Tibial artery (tissue), 4 donors: ENCODE results near the gene HPS1.
"Not testable (repeated sequence)": the region's sequence is repeated elsewhere in the genome, so short reads cannot be mapped to it uniquely, and the experiment has no call there.

Experiments used
- DNase-seq, 2 donors: peaks; one replicate each; pipeline ENCODE4 v3.0.0-alpha.2; 2019
- H3K27ac ChIP-seq, 2 donors: fragments of 200-600 bp; sonication (generic) in 1 of 2; 1 replicate in 1 of 2; 2 replicates in 1 of 2; pipeline ENCODE4 v1.5.1; 2018 to 2019; ENCODE audit warnings: mild to moderate bottlenecking in 1 of 2
- H3K27me3 ChIP-seq, 2 donors: fragments of 200-600 bp; sonication (generic) in 1 of 2; one replicate each; pipeline versions ENCODE4 v1.5.1 to v1.6.0; 2016 to 2019
- H3K36me3 ChIP-seq, 3 donors: fragments of 200-600 bp; sonication (generic) in 2 of 3; one replicate each; pipeline ENCODE4 v1.5.1; 2016 to 2019; ENCODE audit warnings: mild to moderate bottlenecking in 2 of 3
- H3K4me1 ChIP-seq, 4 donors: fragments of 200-600 bp; sonication (generic) in 2 of 4; 1 replicate in 3 of 4; 2 replicates in 1 of 4; pipeline ENCODE4 v1.5.1; 2016 to 2019
- H3K4me3 ChIP-seq, 2 donors: fragments of 200-600 bp; sonication (generic) in 1 of 2; 1 replicate in 1 of 2; 2 replicates in 1 of 2; pipeline ENCODE4 v1.5.1; 2018 to 2019; ENCODE audit warnings: mild to moderate bottlenecking in 2 of 2
- H3K9me3 ChIP-seq, 3 donors: fragments of 200-600 bp; sonication (generic) in 1 of 3; one replicate each; pipeline ENCODE4 v1.5.1; 2016 to 2019
- intact Hi-C: fragments of 100-400 bp; cut with DNase I; formaldehyde crosslinking; loops from one replicate; pipeline ENCODE4 v1.15.0; 2023; ENCODE audit warnings: low total_unique reads
- TF ChIP-seq, protein P1 (sequence below), 2 experiments: fragments of 200-600 bp in 1 of 2; fragments of 450-650 bp in 1 of 2; IDR thresholded peaks; one replicate each; pipeline ENCODE4 v1.5.1; 2017 to 2019; ENCODE audit warnings: antibody characterized with exemption in 2 of 2, mild to moderate bottlenecking in 1 of 2, moderate library complexity in 1 of 2

HPS1 gene

GRCh38 chr10:98383869-98384268 lies 62.9 kb downstream of the HPS1 start:
- TF ChIP-seq, protein P1, sequence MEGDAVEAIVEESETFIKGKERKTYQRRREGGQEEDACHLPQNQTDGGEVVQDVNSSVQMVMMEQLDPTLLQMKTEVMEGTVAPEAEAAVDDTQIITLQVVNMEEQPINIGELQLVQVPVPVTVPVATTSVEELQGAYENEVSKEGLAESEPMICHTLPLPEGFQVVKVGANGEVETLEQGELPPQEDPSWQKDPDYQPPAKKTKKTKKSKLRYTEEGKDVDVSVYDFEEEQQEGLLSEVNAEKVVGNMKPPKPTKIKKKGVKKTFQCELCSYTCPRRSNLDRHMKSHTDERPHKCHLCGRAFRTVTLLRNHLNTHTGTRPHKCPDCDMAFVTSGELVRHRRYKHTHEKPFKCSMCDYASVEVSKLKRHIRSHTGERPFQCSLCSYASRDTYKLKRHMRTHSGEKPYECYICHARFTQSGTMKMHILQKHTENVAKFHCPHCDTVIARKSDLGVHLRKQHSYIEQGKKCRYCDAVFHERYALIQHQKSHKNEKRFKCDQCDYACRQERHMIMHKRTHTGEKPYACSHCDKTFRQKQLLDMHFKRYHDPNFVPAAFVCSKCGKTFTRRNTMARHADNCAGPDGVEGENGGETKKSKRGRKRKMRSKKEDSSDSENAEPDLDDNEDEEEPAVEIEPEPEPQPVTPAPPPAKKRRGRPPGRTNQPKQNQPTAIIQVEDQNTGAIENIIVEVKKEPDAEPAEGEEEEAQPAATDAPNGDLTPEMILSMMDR (IDR thresholded peaks at IDR 0.05): no peak
- Histone ChIP-seq H3K9me3 (no peaks in the 10 kb centered on the region), H3K4me1 (no peaks in the 10 kb centered on the region), H3K36me3 (peaks cover 6 to 81% (median 19%) of the 10 kb centered on the region in 3 donors), H3K4me3 (no peak overlapping the region), H3K27ac (no peak overlapping the region), H3K27me3 (no peaks in the 10 kb centered on the region)
- no peak for DNase-seq
- intact Hi-C loops: no loop called here

- peaks cover 6 to 75% (median 19%) of the 10 kb centered on the region in 3 donors for H3K36me3 ChIP-seq
- H3K9me3 ChIP-seq, H3K27ac ChIP-seq, intact Hi-C loops, DNase-seq, H3K4me3 ChIP-seq, H3K27me3 ChIP-seq, H3K4me1 ChIP-seq: not testable (repeated sequence)
Measured at GRCh38 chr10:98383134-98383667, 63.5 kb downstream of the HPS1 start.

DNA sequence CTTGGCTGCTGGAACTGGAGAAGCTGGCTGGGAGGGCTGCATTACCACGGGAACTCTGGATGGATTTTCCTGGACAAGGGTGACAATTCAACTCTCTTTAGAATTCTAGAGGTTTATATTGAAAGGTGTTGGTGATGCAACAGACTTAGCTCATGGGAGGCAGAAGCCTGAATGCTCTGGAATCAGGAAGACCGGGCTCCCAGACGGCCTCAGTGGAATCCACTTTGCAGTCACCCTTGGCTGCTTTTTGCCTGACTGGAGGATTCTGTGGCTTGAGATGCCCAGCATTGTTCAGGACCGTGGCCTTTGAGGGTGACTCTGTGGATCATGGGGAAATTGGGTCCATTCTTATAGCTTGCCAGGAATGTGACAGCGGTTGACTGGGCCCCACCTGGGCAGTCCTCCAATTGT lies 64.0 kb downstream of the HPS1 start:
- Histone ChIP-seq H3K4me1 (no peaks in the 10 kb centered on the region), H3K4me3 (no peak overlapping the region), H3K9me3 (no peaks in the 10 kb centered on the region), H3K27me3 (no peaks in the 10 kb centered on the region), H3K27ac (no peak overlapping the region), H3K36me3 (peaks cover 6 to 74% (median 19%) of the 10 kb centered on the region in 3 donors)
- TF ChIP-seq, protein P1 (IDR thresholded peaks at IDR 0.05): no peak
- DNase-seq: no peak
- intact Hi-C loops: no loop called here

GRCh38 chr10:98380493-98381339 lies 66.0 kb downstream of the HPS1 start:
- intact Hi-C loops: no loop called here
- Histone ChIP-seq H3K4me3 (no peak overlapping the region), H3K36me3 (peaks cover 6 to 66% (median 19%) of the 10 kb centered on the region in 3 donors), H3K27me3 (no peaks in the 10 kb centered on the region), H3K27ac (no peak overlapping the region), H3K4me1 (peaks cover 0 to 3% (median 0%) of the 10 kb centered on the region in 4 donors), H3K9me3 (no peaks in the 10 kb centered on the region)
- TF ChIP-seq, protein P1 (IDR thresholded peaks at IDR 0.05): no peak
- no peak for DNase-seq

DNA sequence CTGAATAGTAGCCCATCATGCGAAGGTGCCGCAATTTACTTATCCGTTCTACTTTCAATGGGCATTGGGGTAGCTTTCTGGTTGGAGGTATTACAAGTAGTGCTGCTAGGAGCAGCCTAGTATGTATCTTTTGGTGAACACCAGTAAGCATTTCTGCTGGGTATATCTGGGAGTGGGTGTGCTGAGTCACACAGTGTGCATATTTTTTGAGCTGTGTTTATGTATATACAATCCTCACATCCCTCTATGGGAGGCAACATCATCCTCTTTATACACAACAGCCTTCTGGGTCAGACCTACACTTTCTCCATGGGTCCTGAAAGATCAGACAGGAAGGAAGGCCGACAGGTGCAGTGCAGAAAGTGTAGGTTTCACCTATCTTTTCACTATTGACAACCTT lies 68.0 kb downstream of the HPS1 start:
- Histone ChIP-seq H3K4me3 (no peak overlapping the region), H3K9me3 (no peaks in the 10 kb centered on the region), H3K27ac (no peak overlapping the region), H3K36me3 (peaks cover 0 to 46% (median 7%) of the 10 kb centered on the region in 3 donors), H3K27me3 (no peaks in the 10 kb centered on the region), H3K4me1 (peaks cover 0 to 9% (median 4%) of the 10 kb centered on the region in 4 donors)
- TF ChIP-seq, protein P1 (IDR thresholded peaks at IDR 0.05): no peak
- intact Hi-C loops: no loop called here
- DNase-seq: no peak

DNA sequence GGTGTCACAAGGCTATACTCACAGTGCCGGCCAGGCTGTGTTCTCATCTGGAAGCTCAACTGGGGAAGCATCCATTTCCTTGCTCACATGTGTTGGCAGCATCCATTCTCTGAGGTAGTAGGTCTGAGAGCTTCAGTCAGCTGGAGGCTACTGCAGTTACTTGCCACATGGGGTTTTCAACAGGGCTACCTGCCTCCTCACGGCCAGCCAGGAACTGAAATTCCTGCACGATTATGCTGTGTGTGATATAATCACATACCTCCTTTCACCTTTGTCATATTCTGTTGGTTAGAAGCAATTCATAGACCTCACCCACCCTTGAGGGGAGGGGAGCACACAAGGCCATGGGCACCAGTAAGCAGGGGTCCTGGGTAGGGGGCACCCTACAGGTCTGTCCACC lies 69.2 kb downstream of the HPS1 start:
- Histone ChIP-seq H3K9me3 (no peaks in the 10 kb centered on the region), H3K36me3 (peaks cover 0 to 35% (median 0%) of the 10 kb centered on the region in 3 donors), H3K27me3 (no peaks in the 10 kb centered on the region), H3K4me3 (no peak overlapping the region), H3K27ac (no peak overlapping the region), H3K4me1 (peaks cover 0 to 9% (median 4%) of the 10 kb centered on the region in 4 donors)
- TF ChIP-seq, protein P1 (IDR thresholded peaks at IDR 0.05): no peak
- intact Hi-C loops: no loop called here
- DNase-seq: no peak
